ENCODE measurements around the gene GALNT16.
"Not testable (repeated sequence)": the region's sequence is repeated elsewhere in the genome, so short reads cannot be mapped to it uniquely, and the experiment has no call there.

GALNT16 gene

GRCh38 chr14:69285661-69286255 lies 25.8 kb downstream of the GALNT16 start:
- DNase-seq, result no peak

GRCh38 chr14:69287098-69288010 lies 27.4 kb downstream of the GALNT16 start:
- DNase-seq, result peak in 1 of 14 donors; percentile 44

GRCh38 chr14:69288011-69288771 lies 28.2 kb downstream of the GALNT16 start:
- peak in 10 of 14 donors; percentile 5 to 87 (median 47) for DNase-seq

- no peak for DNase-seq
These were observed 29.2 kb downstream of the GALNT16 start for GRCh38 chr14:69288956-69289705.

GRCh38 chr14:69289811-69290520 lies 30.0 kb downstream of the GALNT16 start:
- DNase-seq, result no peak

- DNase-seq, result not testable (repeated sequence)
These were observed 30.9 kb downstream of the GALNT16 start for GRCh38 chr14:69290881-69291280.

- DNase-seq, result no peak
These were observed 31.4 kb downstream of the GALNT16 start for GRCh38 chr14:69291396-69291795.

GRCh38 chr14:69291891-69292561 lies 32.1 kb downstream of the GALNT16 start:
- DNase-seq, result no peak

GRCh38 chr14:69298131-69299071 lies 38.4 kb downstream of the GALNT16 start:
- DNase-seq, result no peak

GRCh38 chr14:69299286-69300035 lies 39.5 kb downstream of the GALNT16 start:
- no peak for DNase-seq

- DNase-seq, result no peak
These were observed 40.8 kb downstream of the GALNT16 start for GRCh38 chr14:69300601-69301221.

GRCh38 chr14:69303086-69303485 lies 43.1 kb downstream of the GALNT16 start:
- no peak for DNase-seq

- DNase-seq, result peak in 9 of 14 donors; percentile 9 to 85 (median 39)
These were observed 52.6 kb downstream of the GALNT16 start for GRCh38 chr14:69312608-69313007.

- DNase-seq, result no peak
These were observed 53.2 kb downstream of the GALNT16 start for GRCh38 chr14:69313176-69313575.

GRCh38 chr14:69314327-69314726 lies 54.4 kb downstream of the GALNT16 start:
- DNase-seq, result no peak

GRCh38 chr14:69315301-69315700 lies 55.3 kb downstream of the GALNT16 start:
- no peak for DNase-seq

GRCh38 chr14:69316449-69317101 lies 56.6 kb downstream of the GALNT16 start:
- DNase-seq, result no peak
